NCI-H1048 (cell line): ENCODE results near the gene NR2F1-AS1.

Source experiments
- DNase-seq: peaks from one replicate; lab custom pipeline; 2025; lab: John Stamatoyannopoulos, UW

The NR2F1-AS1 gene

DNA sequence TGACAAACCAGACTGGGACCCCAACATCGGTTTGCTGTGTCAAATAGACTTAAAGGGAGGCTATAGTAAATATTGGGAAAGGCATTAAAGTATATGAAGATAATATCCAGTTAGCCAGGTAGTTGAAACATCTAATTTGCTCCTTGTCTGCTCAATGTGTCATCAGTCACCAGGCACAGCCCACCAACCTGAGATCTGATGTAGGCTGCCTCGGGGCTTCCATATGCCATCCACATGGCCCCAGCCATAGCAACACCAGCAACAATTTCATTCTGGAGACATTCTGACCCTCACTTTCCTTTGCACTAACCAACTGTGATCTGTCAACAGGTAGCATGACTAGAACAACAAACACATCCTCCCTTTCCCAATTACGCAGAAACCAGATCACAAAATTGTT, 196.0 kb downstream of the NR2F1-AS1 start:
- no peak for DNase-seq

DNA sequence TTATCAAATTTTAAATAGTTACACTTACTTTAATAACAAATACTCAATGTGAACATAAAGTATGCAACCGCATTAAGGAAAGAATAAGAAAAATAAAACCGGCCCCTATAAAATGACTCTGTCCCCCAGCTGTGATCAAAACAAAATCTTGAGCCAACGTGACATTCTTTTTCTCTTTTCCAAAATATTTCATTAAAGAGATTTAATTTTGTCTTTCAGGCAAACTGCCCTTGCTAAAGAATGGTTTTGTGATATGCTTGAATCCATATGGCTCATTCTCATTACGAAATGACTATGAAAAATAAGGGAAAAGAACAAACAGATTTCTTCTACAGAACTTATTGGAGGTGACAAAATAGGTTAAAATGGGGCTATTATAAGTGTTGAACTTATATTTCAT, 197.0 kb downstream of the NR2F1-AS1 start:
- DNase-seq: no peak

DNA sequence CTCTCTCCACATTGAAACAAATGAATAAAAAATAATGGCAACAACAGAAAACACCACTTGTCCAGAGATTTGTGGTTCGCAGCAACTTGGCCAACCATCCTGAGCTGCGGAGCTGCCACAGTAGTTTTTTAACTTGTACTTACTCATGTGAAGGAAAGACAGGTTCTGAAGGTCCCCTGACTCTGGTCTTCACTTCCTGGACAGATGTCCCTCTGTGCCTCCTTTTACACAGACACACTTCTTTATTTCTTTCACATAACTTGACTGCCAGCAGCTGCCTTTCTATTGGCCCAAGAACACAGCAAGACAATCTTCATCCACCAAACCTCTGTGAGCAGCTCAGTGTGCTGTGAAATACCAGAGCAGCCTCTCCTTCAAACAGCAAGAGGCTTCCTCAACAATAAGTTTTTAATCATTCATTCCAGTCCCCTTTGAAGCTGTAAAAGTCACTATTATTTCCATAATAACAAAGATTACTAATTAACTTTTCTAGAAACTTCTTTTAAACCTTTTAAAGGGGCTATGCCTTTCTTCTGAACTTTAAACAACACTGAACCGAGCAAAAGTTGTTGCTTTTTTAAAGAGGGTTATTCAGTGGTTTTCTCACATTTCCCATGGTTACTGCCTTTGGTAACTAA, 198.7 kb downstream of the NR2F1-AS1 start:
- no peak for DNase-seq

DNA sequence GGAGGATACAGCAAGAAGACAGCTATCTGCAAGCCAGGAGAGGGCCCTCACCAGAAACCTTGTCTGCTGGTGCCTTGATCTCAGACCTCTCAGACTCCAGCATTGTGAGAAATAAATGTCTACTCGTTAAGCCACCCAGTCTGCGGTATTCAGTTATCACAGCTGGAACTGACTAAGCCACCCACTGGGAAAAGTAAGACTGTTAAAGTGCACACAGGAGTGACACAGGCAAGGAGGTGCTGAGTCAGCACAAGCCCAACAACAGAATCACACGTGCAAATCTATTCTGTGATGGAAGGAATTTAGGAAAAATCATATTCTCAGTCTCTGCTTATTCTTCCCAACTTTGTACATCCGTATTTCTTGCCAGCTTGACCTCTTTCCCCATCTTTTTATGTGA, 200.0 kb downstream of the NR2F1-AS1 start:
- DNase-seq: no peak

GRCh38 chr5:93378073-93378472, 202.9 kb downstream of the NR2F1-AS1 start:
- no peak for DNase-seq

- DNase-seq: no peak
Measured at GRCh38 chr5:93371893-93372292, 209.1 kb downstream of the NR2F1-AS1 start.

GRCh38 chr5:93364378-93364777, 216.6 kb downstream of the NR2F1-AS1 start:
- DNase-seq: no peak

DNA sequence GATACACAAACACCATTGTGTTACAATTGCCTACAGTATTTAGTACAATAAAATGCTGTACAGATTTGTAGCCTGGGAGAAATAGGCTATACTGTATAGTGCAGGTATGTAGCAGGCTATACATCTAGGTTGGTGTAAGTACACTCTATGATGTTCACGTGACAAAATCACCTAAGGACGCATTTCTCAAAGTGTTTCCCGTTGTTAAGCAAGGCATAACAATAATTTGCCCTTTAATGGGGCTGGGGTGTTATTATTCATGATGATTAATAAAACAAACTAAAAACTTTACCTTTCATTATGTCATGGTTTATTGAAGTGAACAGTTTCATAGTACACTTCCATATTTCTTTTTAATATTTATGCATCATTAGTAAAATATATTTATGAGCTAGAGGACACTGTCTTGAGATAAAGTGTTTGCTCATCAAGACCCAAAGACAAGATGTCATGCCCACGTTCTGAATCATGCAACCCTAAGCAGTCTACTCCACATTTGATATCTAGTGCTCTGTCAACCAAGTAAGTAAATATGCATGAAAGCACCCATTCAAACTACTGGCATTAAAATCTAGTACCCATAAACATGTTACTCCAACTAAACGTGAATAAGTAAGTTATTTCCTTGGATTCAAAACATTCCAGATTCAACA, 220.5 kb downstream of the NR2F1-AS1 start:
- no peak for DNase-seq

DNA sequence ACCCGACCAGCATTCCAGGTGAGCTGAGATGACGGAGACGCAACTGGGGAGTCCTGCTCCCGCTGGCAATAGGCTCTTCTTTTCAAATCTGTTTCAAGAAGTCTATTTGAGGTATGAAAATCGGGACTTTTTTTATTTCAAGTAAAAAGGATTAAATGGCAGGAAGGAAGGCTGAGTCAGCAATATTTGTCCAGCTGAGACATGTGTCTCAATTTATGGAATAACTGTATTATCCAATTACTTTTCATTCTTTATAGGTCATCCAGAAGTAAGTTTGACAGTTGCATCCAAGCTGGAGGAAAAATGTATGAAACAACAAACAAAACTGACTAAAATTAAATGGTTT, 221.1 kb downstream of the NR2F1-AS1 start:
- no peak for DNase-seq
